ENCODE results near the gene CDPF1.

Gene CDPF1

GRCh38 chr22:46288846-46289243, 38.8 kb upstream of the CDPF1 start:
- no peak overlapping the region for H3K27ac ChIP-seq
- no peak for TF ChIP-seq ZFX (IDR thresholded peaks at IDR 0.05; ENCODE audit: borderline replicate concordance)
- no peak for TF ChIP-seq CTCF (IDR thresholded peaks at IDR 0.05)

GRCh38 chr22:46287873-46288751, 38.0 kb upstream of the CDPF1 start:
- no peak overlapping the region for H3K27ac ChIP-seq
- TF ChIP-seq ZFX (IDR thresholded peaks at IDR 0.05; ENCODE audit: borderline replicate concordance) (no peak), CTCF (IDR thresholded peaks at IDR 0.05) (no peak)

- no peak for TF ChIP-seq CTCF (IDR thresholded peaks at IDR 0.05)
- no peak for TF ChIP-seq ZFX (IDR thresholded peaks at IDR 0.05; ENCODE audit: borderline replicate concordance)
- H3K27ac ChIP-seq, result no peak overlapping the region
These were observed 37.1 kb upstream of the CDPF1 start for GRCh38 chr22:46286941-46287872.

- no peak for TF ChIP-seq CTCF (IDR thresholded peaks at IDR 0.05)
- TF ChIP-seq ZFX (IDR thresholded peaks at IDR 0.05; ENCODE audit: borderline replicate concordance), result no peak
These were observed 35.9 kb upstream of the CDPF1 start for GRCh38 chr22:46286006-46286405.

GRCh38 chr22:46281866-46282678, 32.0 kb upstream of the CDPF1 start:
- no peak overlapping the region for H3K27ac ChIP-seq
- TF ChIP-seq CTCF (IDR thresholded peaks at IDR 0.05) (no peak), ZFX (IDR thresholded peaks at IDR 0.05; ENCODE audit: borderline replicate concordance) (no peak)

More at GRCh38 chr22:46286006-46286405, 35.9 kb upstream of the CDPF1 start:
- H3K27ac ChIP-seq, result no peak overlapping the region

GRCh38 chr22:46280999-46281623, 31.0 kb upstream of the CDPF1 start:
- no peak for TF ChIP-seq ZFX (IDR thresholded peaks at IDR 0.05; ENCODE audit: borderline replicate concordance)
- no peak for TF ChIP-seq CTCF (IDR thresholded peaks at IDR 0.05)
- no peak overlapping the region for H3K27ac ChIP-seq

All from 22Rv1 (cell line).